ENCODE measurements around the gene LACTB.

DNA sequence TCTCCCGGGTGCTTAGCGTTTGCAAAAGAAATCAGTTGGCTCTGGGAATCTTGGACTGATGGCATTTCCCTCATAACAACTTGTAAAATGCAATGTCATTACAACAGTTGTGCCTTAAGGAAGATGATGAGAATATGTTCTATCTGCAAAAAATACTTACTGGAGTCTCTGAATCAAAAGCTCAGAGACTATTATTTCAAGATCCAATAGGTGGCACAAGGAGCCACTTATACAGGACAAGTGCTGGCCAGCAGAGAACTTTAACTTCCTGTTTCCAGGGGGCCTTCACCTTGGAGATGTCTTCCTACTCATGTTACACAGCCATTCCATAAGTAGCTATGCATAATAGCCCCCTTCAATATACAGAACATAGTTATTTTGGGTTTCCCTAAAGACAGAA is 44.6 kb downstream of the LACTB start:
- TF ChIP-seq, protein P1, sequence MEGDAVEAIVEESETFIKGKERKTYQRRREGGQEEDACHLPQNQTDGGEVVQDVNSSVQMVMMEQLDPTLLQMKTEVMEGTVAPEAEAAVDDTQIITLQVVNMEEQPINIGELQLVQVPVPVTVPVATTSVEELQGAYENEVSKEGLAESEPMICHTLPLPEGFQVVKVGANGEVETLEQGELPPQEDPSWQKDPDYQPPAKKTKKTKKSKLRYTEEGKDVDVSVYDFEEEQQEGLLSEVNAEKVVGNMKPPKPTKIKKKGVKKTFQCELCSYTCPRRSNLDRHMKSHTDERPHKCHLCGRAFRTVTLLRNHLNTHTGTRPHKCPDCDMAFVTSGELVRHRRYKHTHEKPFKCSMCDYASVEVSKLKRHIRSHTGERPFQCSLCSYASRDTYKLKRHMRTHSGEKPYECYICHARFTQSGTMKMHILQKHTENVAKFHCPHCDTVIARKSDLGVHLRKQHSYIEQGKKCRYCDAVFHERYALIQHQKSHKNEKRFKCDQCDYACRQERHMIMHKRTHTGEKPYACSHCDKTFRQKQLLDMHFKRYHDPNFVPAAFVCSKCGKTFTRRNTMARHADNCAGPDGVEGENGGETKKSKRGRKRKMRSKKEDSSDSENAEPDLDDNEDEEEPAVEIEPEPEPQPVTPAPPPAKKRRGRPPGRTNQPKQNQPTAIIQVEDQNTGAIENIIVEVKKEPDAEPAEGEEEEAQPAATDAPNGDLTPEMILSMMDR (IDR thresholded peaks at IDR 0.05 in 4 of 5, conservative IDR thresholded peaks at IDR 0.05 in 1 of 5), result no peak
- TF ChIP-seq POLR2A (IDR thresholded peaks at IDR 0.05), result no peak
